Kidney epithelial cell (primary cell): Measurements from ENCODE around the gene COL5A2. TPM values are rescaled to one million over a fixed set of nuclear protein-coding genes. Genes with fewer than 3 reads are reported as not detected.

Experiments used
- DNase-seq: peaks from one replicate; pipeline ENCODE4 v3.0.0-alpha.2; 2010; ENCODE audit warnings: low read depth
- H3K27me3 ChIP-seq: 2 replicates; pipeline ENCODE4 v1.6.0; 2011; ENCODE audit warnings: low read length; ENCODE audit not compliant: control insufficient read depth, insufficient read depth
- H3K36me3 ChIP-seq: 2 replicates; pipeline ENCODE4 v1.5.1; 2011; ENCODE audit warnings: low read length; ENCODE audit not compliant: control insufficient read depth, insufficient read depth
- H3K4me3 ChIP-seq: 2 replicates; pipeline ENCODE4 v1.5.1; 2011; ENCODE audit warnings: low read depth, mild to moderate bottlenecking, control low read depth, low read length
- total RNA-seq: library from RNA; depleted of rRNA; stranded (reverse); fragments of >200 nt; gene quantifications from 2 replicates; pipeline ENCODE4 v1.2.3, GENCODE V29; 2015
- TF ChIP-seq, protein P1 (sequence below): IDR thresholded peaks from 2 replicates; pipeline ENCODE4 v1.5.1; 2011; ENCODE audit warnings: mild to moderate bottlenecking, moderate library complexity, low read length, control low read depth, inconsistent platforms; ENCODE audit not compliant: insufficient read depth, poor library complexity, severe bottlenecking

COL5A2 gene
- total RNA-seq, 1 donor from 2014 or later = 27.1 TPM

DNA sequence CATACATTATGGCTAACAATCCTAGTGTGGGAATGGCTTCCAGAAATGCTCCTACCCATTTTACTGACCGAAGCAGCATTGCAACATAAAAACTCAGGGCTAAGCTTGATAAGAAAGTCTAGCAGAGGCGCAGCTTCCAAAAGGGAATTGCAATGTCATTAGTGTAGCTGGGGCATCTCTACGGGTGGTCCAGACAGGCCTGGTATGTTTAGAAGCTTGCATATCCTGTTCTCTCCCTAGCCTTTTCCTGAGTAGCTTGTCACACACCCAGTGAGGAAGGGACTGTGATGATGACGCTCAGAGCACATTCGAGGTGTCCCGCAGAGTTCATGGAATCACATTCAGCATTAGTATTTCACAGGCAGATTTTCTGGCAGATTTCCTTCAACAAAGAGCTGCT, 38.0 kb upstream of the COL5A2 start:
- H3K36me3 ChIP-seq = no peaks in the 10 kb centered on the region
- H3K4me3 ChIP-seq = no peak overlapping the region
- H3K27me3 ChIP-seq = no peaks in the 10 kb centered on the region
- no peak for DNase-seq
- TF ChIP-seq, protein P1, sequence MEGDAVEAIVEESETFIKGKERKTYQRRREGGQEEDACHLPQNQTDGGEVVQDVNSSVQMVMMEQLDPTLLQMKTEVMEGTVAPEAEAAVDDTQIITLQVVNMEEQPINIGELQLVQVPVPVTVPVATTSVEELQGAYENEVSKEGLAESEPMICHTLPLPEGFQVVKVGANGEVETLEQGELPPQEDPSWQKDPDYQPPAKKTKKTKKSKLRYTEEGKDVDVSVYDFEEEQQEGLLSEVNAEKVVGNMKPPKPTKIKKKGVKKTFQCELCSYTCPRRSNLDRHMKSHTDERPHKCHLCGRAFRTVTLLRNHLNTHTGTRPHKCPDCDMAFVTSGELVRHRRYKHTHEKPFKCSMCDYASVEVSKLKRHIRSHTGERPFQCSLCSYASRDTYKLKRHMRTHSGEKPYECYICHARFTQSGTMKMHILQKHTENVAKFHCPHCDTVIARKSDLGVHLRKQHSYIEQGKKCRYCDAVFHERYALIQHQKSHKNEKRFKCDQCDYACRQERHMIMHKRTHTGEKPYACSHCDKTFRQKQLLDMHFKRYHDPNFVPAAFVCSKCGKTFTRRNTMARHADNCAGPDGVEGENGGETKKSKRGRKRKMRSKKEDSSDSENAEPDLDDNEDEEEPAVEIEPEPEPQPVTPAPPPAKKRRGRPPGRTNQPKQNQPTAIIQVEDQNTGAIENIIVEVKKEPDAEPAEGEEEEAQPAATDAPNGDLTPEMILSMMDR = no peak

DNA sequence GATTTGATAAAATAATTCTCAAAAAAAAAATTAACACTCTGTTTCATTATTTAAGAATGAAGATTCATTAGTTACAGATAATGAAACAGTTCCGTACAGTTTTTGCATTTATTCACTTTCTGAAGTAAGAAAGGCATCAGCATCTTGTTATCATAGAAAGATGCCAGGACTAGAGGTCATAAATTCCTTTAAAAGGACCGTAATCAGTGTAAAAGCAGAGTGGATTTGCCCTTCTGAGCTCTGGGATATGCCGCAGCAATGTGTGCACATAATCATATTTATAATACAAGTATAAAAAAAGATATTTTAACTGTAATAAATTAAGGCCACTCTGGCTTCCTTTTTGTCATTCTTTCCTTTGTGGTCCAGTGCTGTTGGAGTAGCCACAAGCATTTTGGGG, 37.5 kb upstream of the COL5A2 start:
- no peaks in the 10 kb centered on the region for H3K36me3 ChIP-seq
- no peak for DNase-seq
- H3K4me3 ChIP-seq = no peak overlapping the region
- H3K27me3 ChIP-seq = no peaks in the 10 kb centered on the region
- TF ChIP-seq, protein P1 = no peak

DNA sequence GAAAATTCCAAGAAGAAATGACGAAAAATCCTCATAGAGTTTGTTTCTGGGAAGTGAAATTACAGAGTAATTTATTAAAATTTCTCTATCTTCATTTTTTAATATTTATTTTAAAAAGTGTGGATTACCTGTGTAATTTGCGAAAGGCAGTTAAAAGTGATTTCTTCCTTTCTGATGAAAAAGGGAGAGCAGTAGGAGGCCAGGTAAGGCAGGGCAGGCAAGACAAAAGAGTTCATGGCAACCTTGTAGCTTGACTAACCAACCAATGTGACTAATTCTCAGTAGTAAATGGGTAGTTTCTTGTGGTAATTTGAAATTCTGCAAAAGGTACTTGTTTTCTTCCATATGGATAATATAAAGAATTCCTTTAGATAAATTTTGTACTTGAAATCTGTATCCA, 34.9 kb upstream of the COL5A2 start:
- DNase-seq = no peak
- Histone ChIP-seq H3K4me3 (no peak overlapping the region), H3K36me3 (no peaks in the 10 kb centered on the region), H3K27me3 (no peaks in the 10 kb centered on the region)
- TF ChIP-seq, protein P1 = no peak

DNA sequence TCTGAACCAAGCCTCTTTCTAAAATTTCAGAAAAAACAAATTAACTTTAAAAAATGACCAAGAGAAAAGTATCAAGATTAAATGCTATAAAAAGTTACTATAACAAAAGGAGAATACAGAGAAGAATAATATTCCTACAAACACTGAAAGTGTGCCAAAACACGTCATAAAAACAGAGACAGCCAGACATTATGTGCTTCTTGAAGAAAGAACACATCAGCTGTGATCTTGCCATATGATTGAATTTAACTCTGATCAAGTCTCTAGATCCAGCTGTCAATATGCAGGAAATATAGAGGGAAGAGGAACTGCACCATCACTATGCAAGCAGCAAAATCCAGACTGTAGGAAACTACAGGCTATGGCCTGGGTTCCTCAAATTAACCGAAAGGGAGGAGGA, 33.7 kb upstream of the COL5A2 start:
- no peak for DNase-seq
- TF ChIP-seq, protein P1 = no peak
- H3K36me3 ChIP-seq = no peaks in the 10 kb centered on the region
- H3K27me3 ChIP-seq = no peaks in the 10 kb centered on the region
- H3K4me3 ChIP-seq = no peak overlapping the region

DNA sequence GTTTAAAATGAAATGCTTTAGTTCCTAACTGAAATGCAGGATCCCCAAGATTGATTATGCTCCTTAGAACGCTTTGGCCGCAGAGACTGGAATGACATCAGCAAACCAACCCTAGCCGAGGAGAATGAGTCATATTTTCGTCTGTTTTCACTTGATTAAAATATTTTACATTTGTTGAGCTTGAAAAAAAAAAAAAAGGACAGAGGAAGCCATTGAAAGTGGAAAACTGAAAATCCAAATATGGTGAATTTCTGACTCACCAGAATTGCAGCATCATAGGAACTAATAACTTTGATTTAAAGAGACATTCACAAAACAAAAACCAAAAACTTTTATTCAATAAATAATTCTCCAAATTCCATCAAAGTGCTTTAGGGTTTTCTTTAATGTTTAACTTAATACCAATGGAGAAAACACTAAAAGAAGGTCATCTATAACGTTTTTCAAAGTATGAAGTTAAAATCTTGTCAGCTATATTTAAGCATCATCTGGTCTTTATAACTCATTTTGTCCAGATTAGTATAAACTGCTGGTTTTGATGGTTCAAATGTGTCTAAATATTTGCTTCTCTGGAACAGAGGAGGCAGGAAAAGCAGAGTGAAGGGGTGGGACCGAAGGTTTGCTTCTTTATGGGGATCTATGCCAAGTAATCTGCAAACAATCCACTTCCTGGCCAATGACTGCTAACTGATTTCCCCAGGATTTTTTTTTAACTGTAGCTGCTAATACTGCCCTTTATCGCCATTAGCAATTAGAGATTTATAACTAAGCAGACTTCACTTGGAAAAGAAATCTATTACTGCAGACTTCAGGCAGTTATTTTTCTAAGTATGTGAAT, 30.9 kb upstream of the COL5A2 start:
- Histone ChIP-seq H3K36me3 (no peaks in the 10 kb centered on the region), H3K4me3 (no peak overlapping the region), H3K27me3 (no peaks in the 10 kb centered on the region)
- TF ChIP-seq, protein P1 = no peak
- DNase-seq = peak; percentile 75

DNA sequence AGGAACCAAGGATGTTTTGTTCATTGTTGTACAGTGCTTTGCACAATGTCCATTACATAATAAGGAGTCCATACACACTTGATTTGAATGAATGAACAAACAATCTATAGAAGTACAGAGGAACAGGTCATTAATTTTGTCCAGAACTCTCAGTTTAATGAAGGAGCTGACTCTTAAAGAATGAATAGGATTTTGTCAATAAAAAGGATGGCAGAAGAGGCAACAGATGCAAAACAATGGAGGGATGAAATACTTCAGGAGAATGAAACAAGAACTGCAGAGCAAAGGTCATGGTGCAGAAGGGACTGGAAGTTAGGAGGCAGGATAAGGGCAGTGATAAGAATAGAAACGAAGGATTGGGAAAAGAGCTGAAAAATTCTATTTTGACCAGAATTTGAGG, 28.7 kb upstream of the COL5A2 start:
- no peak for DNase-seq
- H3K36me3 ChIP-seq = no peaks in the 10 kb centered on the region
- no peak overlapping the region for H3K4me3 ChIP-seq
- TF ChIP-seq, protein P1 = no peak
- no peaks in the 10 kb centered on the region for H3K27me3 ChIP-seq
